Activated CD4-positive, alpha-beta T cell treated with anti-CD3 and anti-CD28 coated beads, Interleukin-2, amount 10 ng/mL, durations not matched to agents 7 days and 5 days (primary cell): ENCODE data around the gene WT1. TPM values are rescaled to one million over a fixed set of nuclear protein-coding genes. Genes with fewer than 3 reads are reported as not detected.

ENCODE experiments used
- CTCF ChIA-PET: fragments of 350-600 bp; sonication (Branson Sonifier 250); formaldehyde crosslinking; loops from one replicate; lab custom pipeline; 2021; ENCODE audit warnings: antibody characterized with exemption; lab: Charles Lee
- POLR2A ChIA-PET: fragments of 350-600 bp; sonication (Branson Sonifier 250); formaldehyde crosslinking; loops from one replicate; lab custom pipeline; 2021; ENCODE audit warnings: antibody characterized with exemption; lab: Charles Lee
- DNase-seq: peaks from one replicate; pipeline ENCODE4 v3.0.0-alpha.2; 2020
- H3K27ac Mint-ChIP-seq: one replicate; pipeline ENCODE4 v1.8.0; 2021; ENCODE audit warnings: mild to moderate bottlenecking, moderate library complexity, mixed read lengths
- H3K27me3 Mint-ChIP-seq: one replicate; pipeline ENCODE4 v1.8.0; 2021; ENCODE audit warnings: mixed read lengths
- H3K36me3 Mint-ChIP-seq: one replicate; pipeline ENCODE4 v1.8.0; 2021; ENCODE audit warnings: low read depth, mixed read lengths
- H3K4me1 Mint-ChIP-seq: one replicate; pipeline ENCODE4 v1.8.0; 2021; ENCODE audit warnings: mixed read lengths
- H3K4me3 Mint-ChIP-seq: one replicate; pipeline ENCODE4 v1.8.0; 2021; ENCODE audit warnings: mild to moderate bottlenecking, moderate library complexity, mixed read lengths
- H3K9me3 Mint-ChIP-seq: one replicate; pipeline ENCODE4 v1.8.0; 2021; ENCODE audit warnings: mixed read lengths
- total RNA-seq, 2 experiments: library from RNA; stranded (reverse); gene quantifications; one replicate each; pipeline ENCODE4 v1.2.3, GENCODE V29; 2021

Gene WT1
- total RNA-seq, 2 experiments from 2014 or later: not detected

DNA sequence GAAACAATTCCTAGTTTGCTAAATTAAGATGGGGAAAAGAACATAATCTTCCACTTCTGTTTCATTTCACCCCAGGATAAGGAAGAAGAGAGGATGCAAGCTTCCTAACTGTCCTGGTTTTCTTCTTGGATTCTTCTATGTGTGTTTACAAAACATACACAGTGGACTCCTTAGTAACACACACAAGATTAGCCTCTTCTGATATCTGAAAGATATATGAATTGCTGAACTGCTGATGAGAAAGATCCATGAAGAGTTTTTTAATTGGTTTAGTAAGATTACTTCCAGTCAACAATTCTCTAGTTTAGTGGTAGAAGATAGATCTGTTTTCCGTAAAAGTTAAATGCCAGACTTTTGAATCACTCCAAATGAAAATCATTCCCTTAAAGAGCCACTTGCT is 86.8 kb downstream of the WT1 start:
- H3K4me1 Mint-ChIP-seq: peaks cover 4% of the 10 kb centered on the region
- H3K4me3 Mint-ChIP-seq: no peak overlapping the region
- ChIA-PET POLR2A (no interaction called here), CTCF (interaction anchor here (0.6 kb wide), 1 partner anchor 57 kb away, joined by 3 read pairs; no protein-coding TSS in a partner anchor)
- DNase-seq: no peak
- no peak overlapping the region for H3K27ac Mint-ChIP-seq
- H3K27me3 Mint-ChIP-seq: peaks cover 3% of the 10 kb centered on the region
- H3K9me3 Mint-ChIP-seq: no peaks in the 10 kb centered on the region
- no peaks in the 10 kb centered on the region for H3K36me3 Mint-ChIP-seq

DNA sequence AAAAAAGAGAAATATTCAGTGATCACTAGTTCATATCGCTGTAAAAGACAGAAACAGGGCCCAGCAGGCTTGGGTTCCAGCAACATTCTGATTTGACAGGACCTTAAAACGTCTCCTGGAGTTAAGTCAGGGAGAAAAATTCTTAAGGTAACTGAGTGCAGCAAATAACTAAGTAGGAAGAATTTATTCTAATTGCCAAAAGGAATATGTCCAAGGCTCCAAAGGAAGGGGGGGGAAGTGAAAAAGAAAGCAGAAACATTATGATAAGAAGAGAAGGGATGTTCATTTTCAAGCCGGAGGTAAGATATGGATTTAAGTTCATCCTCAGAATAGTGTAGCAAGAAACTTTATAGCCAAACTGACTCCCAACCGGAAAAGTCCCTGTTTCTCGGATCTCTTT is 90.4 kb downstream of the WT1 start:
- H3K4me1 Mint-ChIP-seq: peaks cover 10% of the 10 kb centered on the region
- H3K9me3 Mint-ChIP-seq: no peaks in the 10 kb centered on the region
- H3K36me3 Mint-ChIP-seq: no peaks in the 10 kb centered on the region
- H3K4me3 Mint-ChIP-seq: no peak overlapping the region
- POLR2A ChIA-PET: no interaction called here
- CTCF ChIA-PET: no interaction called here
- no peak overlapping the region for H3K27ac Mint-ChIP-seq
- peaks cover 1% of the 10 kb centered on the region for H3K27me3 Mint-ChIP-seq
- DNase-seq: no peak

DNA sequence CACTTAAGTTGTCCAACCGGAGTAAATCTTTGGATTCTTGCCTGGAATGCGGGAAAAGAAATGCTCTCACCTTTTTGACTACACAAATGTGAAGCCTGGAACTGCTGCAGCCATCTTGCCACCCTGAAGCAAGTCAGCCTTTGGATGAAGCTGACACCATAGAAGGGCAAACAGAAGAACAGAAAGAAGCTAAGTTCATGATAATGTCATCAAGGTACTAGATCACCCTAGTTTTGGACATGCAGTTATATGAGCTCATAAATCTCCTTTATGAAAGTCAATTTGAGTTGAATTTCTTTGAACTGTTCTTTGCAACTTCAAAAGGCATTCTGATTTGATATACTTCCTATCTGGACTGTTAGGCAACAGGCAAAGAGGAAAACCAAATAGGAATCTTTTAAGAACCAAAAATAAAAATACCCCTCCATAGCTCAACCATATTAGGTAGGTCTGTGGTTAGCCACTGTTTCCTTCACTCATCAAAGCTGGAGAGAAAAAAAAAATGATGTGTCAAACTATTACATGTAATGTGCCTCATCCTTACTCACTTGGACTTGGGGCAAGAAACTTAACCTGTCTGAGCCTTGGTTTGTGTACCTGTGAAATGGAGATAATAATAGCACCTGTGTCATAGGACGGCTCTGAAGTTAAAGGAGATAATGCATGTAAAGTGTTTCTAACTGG is 91.9 kb downstream of the WT1 start:
- Mint-ChIP-seq H3K27ac (no peak overlapping the region), H3K36me3 (no peaks in the 10 kb centered on the region), H3K27me3 (peaks cover 2% of the 10 kb centered on the region), H3K9me3 (no peaks in the 10 kb centered on the region), H3K4me3 (no peak overlapping the region), H3K4me1 (peaks cover 10% of the 10 kb centered on the region)
- DNase-seq: no peak
- ChIA-PET POLR2A (no interaction called here), CTCF (interaction anchor here (1.1 to 1.2 kb wide), 2 partner anchors 8 to 10 kb away, joined by 3 read pairs; no protein-coding TSS in a partner anchor)

DNA sequence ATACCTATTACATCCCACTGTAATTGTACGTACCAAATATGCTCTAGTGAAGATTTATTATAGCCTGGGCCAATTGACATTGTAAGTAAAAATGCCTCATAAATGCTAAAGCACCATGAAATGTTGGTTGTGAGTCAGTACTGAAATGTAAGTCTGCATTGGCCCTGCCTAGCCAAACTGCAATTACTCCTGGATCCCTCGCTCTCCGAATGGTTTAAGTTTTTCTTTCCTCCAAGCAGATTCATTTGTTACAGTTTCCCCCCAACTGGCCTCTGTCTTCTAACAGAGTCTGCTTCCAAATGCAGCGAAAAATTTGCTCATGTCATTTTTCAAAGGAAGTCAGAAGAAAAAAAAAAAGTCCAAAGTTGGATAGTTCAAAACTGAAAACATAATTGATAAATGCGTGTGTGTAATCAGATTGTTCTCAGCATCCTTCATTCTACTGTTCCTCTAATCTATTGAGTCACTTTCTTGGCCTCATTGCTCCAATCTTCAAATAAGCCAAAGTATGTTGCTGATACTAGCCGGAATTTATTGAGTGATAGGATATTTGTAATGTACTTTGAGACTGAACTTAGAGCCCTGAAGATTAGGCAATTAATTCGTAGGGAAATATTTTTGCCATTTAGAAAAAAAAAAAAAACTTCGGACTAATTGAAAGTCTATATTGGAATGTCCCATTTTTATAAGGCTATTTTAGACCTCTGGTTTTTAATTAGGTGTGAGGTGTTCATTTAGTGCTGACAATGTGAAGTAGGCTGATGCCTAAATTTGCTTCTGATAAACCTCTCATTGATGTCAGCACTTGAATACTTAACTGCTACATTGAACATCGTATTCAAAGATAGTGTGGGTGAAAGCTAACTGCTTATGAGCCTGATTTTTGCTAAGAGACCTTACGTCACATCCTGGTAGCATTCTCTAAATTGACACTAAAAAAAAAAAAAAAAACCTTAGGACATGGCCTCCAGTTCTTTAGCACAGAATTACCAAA is 93.4 kb downstream of the WT1 start:
- ChIA-PET POLR2A (no interaction called here), CTCF (interaction anchor here (0.6 kb wide), 1 partner anchor 161 kb away, joined by 3 read pairs; no protein-coding TSS in a partner anchor)
- no peak overlapping the region for H3K4me3 Mint-ChIP-seq
- no peak for DNase-seq
- H3K27ac Mint-ChIP-seq: no peak overlapping the region
- H3K27me3 Mint-ChIP-seq: peaks cover 2% of the 10 kb centered on the region
- no peaks in the 10 kb centered on the region for H3K9me3 Mint-ChIP-seq
- no peaks in the 10 kb centered on the region for H3K36me3 Mint-ChIP-seq
- peaks cover 10% of the 10 kb centered on the region for H3K4me1 Mint-ChIP-seq

DNA sequence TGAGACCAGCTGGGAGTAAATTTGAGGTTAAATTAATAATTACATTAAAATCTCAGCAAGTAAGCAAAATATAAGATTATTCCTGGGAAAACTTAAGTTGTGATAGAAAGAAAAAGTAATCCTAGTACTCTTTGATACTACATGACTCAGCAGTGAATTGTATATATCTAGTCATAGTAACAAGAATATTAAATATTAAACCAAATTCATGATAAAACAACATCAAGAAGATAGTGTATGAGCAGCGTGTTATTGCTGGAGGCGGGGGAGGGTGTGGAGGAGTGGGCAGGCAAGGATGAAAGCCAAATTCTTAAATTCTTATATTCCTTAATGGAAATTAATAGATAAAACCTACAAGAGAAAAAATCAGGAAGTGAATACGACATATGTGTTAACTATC is 95.2 kb downstream of the WT1 start:
- Mint-ChIP-seq H3K9me3 (no peaks in the 10 kb centered on the region), H3K27ac (no peak overlapping the region), H3K4me3 (no peak overlapping the region), H3K27me3 (peaks cover 2% of the 10 kb centered on the region), H3K4me1 (peaks cover 10% of the 10 kb centered on the region), H3K36me3 (no peaks in the 10 kb centered on the region)
- ChIA-PET CTCF (interaction anchor here (1.3 kb wide), 1 partner anchor 17 kb away, joined by 3 read pairs; no protein-coding TSS in a partner anchor), POLR2A (no interaction called here)
- no peak for DNase-seq

Other genes with a start within 250 kb of the WT1 start
- gene EIF3M, start 148.3 kb upstream of the WT1 start, total RNA-seq: 100 to 1,000 TPM; 233 to 274 TPM